PC-9 (cell line): ENCODE results near the gene NDP. TPM values are rescaled to one million over a fixed set of nuclear protein-coding genes. Genes with fewer than 3 reads are reported as not detected.

Source experiments
- BruUV-seq: library from RNA; stranded (reverse); fragments of 400-500 nt; replicated peaks from 2 replicates; lab custom pipeline; 2021; lab: Mats Ljungman, UMichigan
- CTCF ChIA-PET: fragments of 300-600 bp; sonication (Branson Sonifier 250); formaldehyde crosslinking; loops from one replicate; lab custom pipeline; 2022; ENCODE audit warnings: antibody characterized with exemption; lab: Charles Lee
- POLR2A ChIA-PET: fragments of 300-600 bp; sonication (Branson Sonifier 250); formaldehyde crosslinking; loops from one replicate; lab custom pipeline; 2022; ENCODE audit warnings: antibody characterized with exemption; ENCODE audit not compliant: unreplicated experiment; lab: Charles Lee
- DNase-seq, 2 experiments: peaks; one replicate each; pipeline versions ENCODE4 v3.0.0 to v3.0.0-alpha.2; 2015 to 2022; ENCODE audit warnings: mixed read lengths in 1 of 2
- H2AFZ ChIP-seq: fragments of 200-600 bp; sonication (generic); 2 replicates; pipeline ENCODE4 v1.8.1; 2017; ENCODE audit warnings: antibody characterized with exemption
- H3F3A ChIP-seq: fragments of 200-600 bp; sonication (generic); 2 replicates; pipeline ENCODE4 v1.8.1; 2017; ENCODE audit warnings: antibody characterized with exemption, mild to moderate bottlenecking, low read depth; ENCODE audit not compliant: insufficient read depth
- H3K27ac ChIP-seq: fragments of 200-600 bp; sonication (generic); 2 replicates; pipeline ENCODE4 v1.6.1; 2016; ENCODE audit warnings: mixed run types
- H3K27me3 ChIP-seq: fragments of 200-600 bp; sonication (generic); 2 replicates; pipeline ENCODE4 v1.6.1; 2016; ENCODE audit warnings: low read depth, mixed run types; ENCODE audit not compliant: insufficient read depth
- H3K36me3 ChIP-seq: fragments of 200-600 bp; sonication (generic); 2 replicates; pipeline ENCODE4 v1.6.1; 2016; ENCODE audit warnings: low read depth, mixed run types
- H3K4me1 ChIP-seq: fragments of 200-600 bp; sonication (generic); replicated peaks from 2 replicates; pipeline ENCODE4 v1.6.1; 2016; ENCODE audit warnings: mixed run types; ENCODE audit not compliant: insufficient read depth
- H3K4me2 ChIP-seq: fragments of 200-600 bp; sonication (generic); 2 replicates; pipeline ENCODE4 v1.6.1; 2017; ENCODE audit warnings: mixed run types
- H3K4me3 ChIP-seq: fragments of 200-600 bp; sonication (generic); 2 replicates; pipeline ENCODE4 v1.6.1; 2016; ENCODE audit warnings: mixed run types
- H3K79me2 ChIP-seq: fragments of 200-600 bp; sonication (generic); 2 replicates; pipeline ENCODE4 v1.6.1; 2017; ENCODE audit warnings: low read depth, mixed run types
- H3K9me2 ChIP-seq: fragments of 200-600 bp; sonication (generic); 2 replicates; pipeline ENCODE4 v1.8.1; 2017; ENCODE audit warnings: mild to moderate bottlenecking; ENCODE audit not compliant: insufficient read depth
- H3K9me3 ChIP-seq: fragments of 200-600 bp; sonication (generic); 2 replicates; pipeline ENCODE4 v1.8.1; 2016; ENCODE audit warnings: low read depth; ENCODE audit not compliant: insufficient read depth
- H4K20me1 ChIP-seq: fragments of 200-600 bp; sonication (generic); 2 replicates; pipeline ENCODE4 v1.8.1; 2017; ENCODE audit not compliant: insufficient read depth
- EZH2 ChIP-seq: fragments of 200-600 bp; sonication (generic); IDR thresholded peaks from 2 replicates; pipeline ENCODE4 v1.8.0; 2017; ENCODE audit warnings: antibody characterized with exemption, low read depth
- intact Hi-C: fragments of 100-400 bp; cut with micrococcal nuclease; formaldehyde crosslinking; loops from one replicate; pipeline ENCODE4 v1.10.0; 2022; ENCODE audit not compliant: unreplicated experiment
- total RNA-seq: library from RNA; stranded (reverse); gene quantifications from 2 replicates; pipeline ENCODE4 v1.2.3, GENCODE V29; 2021
- TF ChIP-seq, protein P1 (sequence below): fragments of 200-600 bp; sonication (generic); conservative IDR thresholded peaks from 2 replicates; pipeline ENCODE4 v1.6.1; 2017; ENCODE audit warnings: mixed run types, antibody characterized with exemption, mild to moderate bottlenecking, moderate library complexity

NDP gene
- total RNA-seq, 1 experiment from 2014 or later = not detected

DNA sequence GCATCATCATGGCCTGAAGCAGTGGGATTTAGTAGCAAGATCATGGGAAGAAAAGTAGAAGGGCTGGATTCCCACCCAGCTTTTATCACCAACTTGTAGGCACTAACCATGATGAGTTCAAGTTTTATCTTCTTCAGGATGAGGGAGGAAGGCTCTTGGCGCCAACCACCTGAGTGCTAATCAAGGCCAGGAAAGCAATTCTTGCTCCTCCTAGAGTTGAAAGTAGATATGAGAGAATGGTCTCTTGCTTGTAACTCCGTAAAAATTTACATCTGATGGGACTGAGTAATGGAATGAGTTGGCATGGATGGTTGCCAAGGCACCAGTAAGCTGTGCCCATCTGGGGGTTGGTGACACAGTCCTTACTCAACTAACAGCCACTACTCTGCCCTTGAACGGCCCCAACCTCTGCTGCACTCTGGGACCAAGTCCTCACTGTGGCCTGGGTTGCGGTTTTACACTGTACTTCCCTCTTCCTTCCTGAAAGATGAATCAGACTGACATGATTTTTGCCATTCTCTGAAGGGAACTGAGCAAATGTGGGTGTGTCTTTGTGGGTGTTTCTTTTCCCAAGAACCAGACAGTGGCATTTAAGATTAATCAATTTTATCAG is 39.4 kb upstream of the NDP start:
- ChIA-PET POLR2A (no interaction called here), CTCF (no interaction called here)
- Histone ChIP-seq H3K4me3 (no peak overlapping the region), H4K20me1 (no peaks in the 10 kb centered on the region), H3K27me3 (no peaks in the 10 kb centered on the region), H3K79me2 (no peaks in the 10 kb centered on the region), H3K4me1 (no peaks in the 10 kb centered on the region), H3K9me2 (no peaks in the 10 kb centered on the region), H2AFZ (no peak overlapping the region), H3K27ac (0 out of 2 replicates have a peak overlapping the region, but pooled peaks have one; percentile 34), H3K9me3 (no peaks in the 10 kb centered on the region), H3K36me3 (no peaks in the 10 kb centered on the region), H3K4me2 (0 out of 2 replicates have a peak overlapping the region, but pooled peaks have one; percentile 23), H3F3A (no peaks in the 10 kb centered on the region)
- intact Hi-C loops = loop anchor here (5.0 kb wide), 1 partner anchor 35 kb away; no protein-coding TSS in a partner anchor
- peak; percentile 65 to 77 for DNase-seq
- BruUV-seq = no TSS peak
- TF ChIP-seq EZH2 = no peak
- TF ChIP-seq, protein P1, sequence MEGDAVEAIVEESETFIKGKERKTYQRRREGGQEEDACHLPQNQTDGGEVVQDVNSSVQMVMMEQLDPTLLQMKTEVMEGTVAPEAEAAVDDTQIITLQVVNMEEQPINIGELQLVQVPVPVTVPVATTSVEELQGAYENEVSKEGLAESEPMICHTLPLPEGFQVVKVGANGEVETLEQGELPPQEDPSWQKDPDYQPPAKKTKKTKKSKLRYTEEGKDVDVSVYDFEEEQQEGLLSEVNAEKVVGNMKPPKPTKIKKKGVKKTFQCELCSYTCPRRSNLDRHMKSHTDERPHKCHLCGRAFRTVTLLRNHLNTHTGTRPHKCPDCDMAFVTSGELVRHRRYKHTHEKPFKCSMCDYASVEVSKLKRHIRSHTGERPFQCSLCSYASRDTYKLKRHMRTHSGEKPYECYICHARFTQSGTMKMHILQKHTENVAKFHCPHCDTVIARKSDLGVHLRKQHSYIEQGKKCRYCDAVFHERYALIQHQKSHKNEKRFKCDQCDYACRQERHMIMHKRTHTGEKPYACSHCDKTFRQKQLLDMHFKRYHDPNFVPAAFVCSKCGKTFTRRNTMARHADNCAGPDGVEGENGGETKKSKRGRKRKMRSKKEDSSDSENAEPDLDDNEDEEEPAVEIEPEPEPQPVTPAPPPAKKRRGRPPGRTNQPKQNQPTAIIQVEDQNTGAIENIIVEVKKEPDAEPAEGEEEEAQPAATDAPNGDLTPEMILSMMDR = no peak

DNA sequence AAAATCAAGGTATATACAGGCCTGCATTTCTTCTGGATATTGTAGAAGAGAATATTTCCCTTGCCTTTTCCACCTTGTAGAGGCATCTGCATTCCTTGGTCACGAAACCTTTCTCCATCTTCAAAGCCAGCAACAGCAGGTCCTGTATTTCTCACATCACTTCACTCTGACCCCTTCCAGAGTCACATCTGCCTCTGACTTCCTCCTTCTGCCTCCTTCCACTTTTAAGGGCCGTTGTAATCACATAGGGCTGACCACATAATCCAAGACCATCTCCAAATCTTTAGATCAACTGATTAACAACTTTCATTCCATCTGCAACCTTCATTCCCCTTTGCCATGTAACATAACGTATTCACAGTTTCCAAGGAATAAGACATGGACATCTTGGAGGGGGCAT is 38.3 kb upstream of the NDP start:
- H3K9me3 ChIP-seq = no peaks in the 10 kb centered on the region
- no peak overlapping the region for H2AFZ ChIP-seq
- H3K36me3 ChIP-seq = no peaks in the 10 kb centered on the region
- CTCF ChIA-PET = no interaction called here
- intact Hi-C loops = loop anchor here (5.0 kb wide), 1 partner anchor 34 kb away; no protein-coding TSS in a partner anchor
- H3K4me3 ChIP-seq = no peak overlapping the region
- H3K79me2 ChIP-seq = no peaks in the 10 kb centered on the region
- H3K9me2 ChIP-seq = no peaks in the 10 kb centered on the region
- H3K27ac ChIP-seq = no peak overlapping the region
- BruUV-seq = no TSS peak
- H4K20me1 ChIP-seq = no peaks in the 10 kb centered on the region
- H3K4me2 ChIP-seq = no peak overlapping the region
- TF ChIP-seq, protein P1 = no peak
- no peak for TF ChIP-seq EZH2
- H3K27me3 ChIP-seq = no peaks in the 10 kb centered on the region
- POLR2A ChIA-PET = no interaction called here
- no peaks in the 10 kb centered on the region for H3K4me1 ChIP-seq
- no peaks in the 10 kb centered on the region for H3F3A ChIP-seq
- DNase-seq = no peak

GRCh38 chrX:44010626-44011025 is 37.4 kb upstream of the NDP start:
- no peak for DNase-seq
- no peak overlapping the region for H3K4me3 ChIP-seq
- no peaks in the 10 kb centered on the region for H3K36me3 ChIP-seq
- H2AFZ ChIP-seq = no peak overlapping the region
- H3K4me1 ChIP-seq = no peaks in the 10 kb centered on the region
- H3K9me2 ChIP-seq = no peaks in the 10 kb centered on the region
- no peaks in the 10 kb centered on the region for H3F3A ChIP-seq
- no peak overlapping the region for H3K27ac ChIP-seq
- ChIA-PET POLR2A (no interaction called here), CTCF (no interaction called here)
- no peaks in the 10 kb centered on the region for H3K9me3 ChIP-seq
- intact Hi-C loops = loop anchor here (5.0 kb wide), 1 partner anchor 33 kb away; no protein-coding TSS in a partner anchor
- no peaks in the 10 kb centered on the region for H3K79me2 ChIP-seq
- H4K20me1 ChIP-seq = no peaks in the 10 kb centered on the region
- TF ChIP-seq EZH2 = no peak
- TF ChIP-seq, protein P1 = no peak
- H3K27me3 ChIP-seq = no peaks in the 10 kb centered on the region
- no TSS peak for BruUV-seq
- H3K4me2 ChIP-seq = no peak overlapping the region
